Testis (tissue), 2 donors: Measurements from ENCODE around the gene NKAIN4.

Experiments
- POLR2A ChIP-seq: fragments of 450-650 bp; IDR thresholded peaks from one replicate; pipeline ENCODE4 v1.6.1; 2017; ENCODE audit warnings: antibody characterized with exemption, mild to moderate bottlenecking, moderate library complexity
- TF ChIP-seq, protein P1 (sequence below), 3 experiments: fragments of 450-650 bp in 2 of 3; fragments of 200-600 bp in 1 of 3; sonication (generic) in 1 of 3; IDR thresholded peaks; one replicate each; pipeline ENCODE4 v1.5.1; 2016 to 2019; ENCODE audit warnings: antibody characterized with exemption in 3 of 3, mild to moderate bottlenecking in 2 of 3, moderate library complexity in 1 of 3

DNA sequence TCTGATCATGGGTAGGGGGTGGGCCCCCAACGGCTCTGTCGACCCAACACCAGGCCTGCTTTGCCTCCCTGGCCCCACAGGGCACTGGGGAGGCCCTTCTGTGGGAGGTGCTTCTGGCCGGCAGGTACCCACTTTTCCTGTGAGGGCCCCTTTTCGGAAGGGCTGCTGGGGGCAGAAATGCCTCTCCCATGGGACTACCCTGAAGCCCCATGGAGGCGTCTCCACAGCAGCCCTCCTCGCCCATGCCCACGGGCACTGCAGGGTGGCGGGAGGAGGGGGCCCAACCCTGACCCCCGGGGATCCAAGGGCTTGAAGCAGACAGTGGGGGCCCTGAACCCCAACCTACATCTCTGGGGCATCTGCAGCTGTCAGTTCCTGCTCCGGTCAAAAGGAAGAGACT, 16.2 kb downstream of the NKAIN4 start:
- TF ChIP-seq POLR2A = no peak
- TF ChIP-seq, protein P1, sequence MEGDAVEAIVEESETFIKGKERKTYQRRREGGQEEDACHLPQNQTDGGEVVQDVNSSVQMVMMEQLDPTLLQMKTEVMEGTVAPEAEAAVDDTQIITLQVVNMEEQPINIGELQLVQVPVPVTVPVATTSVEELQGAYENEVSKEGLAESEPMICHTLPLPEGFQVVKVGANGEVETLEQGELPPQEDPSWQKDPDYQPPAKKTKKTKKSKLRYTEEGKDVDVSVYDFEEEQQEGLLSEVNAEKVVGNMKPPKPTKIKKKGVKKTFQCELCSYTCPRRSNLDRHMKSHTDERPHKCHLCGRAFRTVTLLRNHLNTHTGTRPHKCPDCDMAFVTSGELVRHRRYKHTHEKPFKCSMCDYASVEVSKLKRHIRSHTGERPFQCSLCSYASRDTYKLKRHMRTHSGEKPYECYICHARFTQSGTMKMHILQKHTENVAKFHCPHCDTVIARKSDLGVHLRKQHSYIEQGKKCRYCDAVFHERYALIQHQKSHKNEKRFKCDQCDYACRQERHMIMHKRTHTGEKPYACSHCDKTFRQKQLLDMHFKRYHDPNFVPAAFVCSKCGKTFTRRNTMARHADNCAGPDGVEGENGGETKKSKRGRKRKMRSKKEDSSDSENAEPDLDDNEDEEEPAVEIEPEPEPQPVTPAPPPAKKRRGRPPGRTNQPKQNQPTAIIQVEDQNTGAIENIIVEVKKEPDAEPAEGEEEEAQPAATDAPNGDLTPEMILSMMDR (IDR thresholded peaks at IDR 0.05) = no peak
